ENCODE measurements around the gene PLEKHM1.
"Not testable (repeated sequence)": the region's sequence is repeated elsewhere in the genome, so short reads cannot be mapped to it uniquely, and the experiment has no call there.

The PLEKHM1 gene

DNA sequence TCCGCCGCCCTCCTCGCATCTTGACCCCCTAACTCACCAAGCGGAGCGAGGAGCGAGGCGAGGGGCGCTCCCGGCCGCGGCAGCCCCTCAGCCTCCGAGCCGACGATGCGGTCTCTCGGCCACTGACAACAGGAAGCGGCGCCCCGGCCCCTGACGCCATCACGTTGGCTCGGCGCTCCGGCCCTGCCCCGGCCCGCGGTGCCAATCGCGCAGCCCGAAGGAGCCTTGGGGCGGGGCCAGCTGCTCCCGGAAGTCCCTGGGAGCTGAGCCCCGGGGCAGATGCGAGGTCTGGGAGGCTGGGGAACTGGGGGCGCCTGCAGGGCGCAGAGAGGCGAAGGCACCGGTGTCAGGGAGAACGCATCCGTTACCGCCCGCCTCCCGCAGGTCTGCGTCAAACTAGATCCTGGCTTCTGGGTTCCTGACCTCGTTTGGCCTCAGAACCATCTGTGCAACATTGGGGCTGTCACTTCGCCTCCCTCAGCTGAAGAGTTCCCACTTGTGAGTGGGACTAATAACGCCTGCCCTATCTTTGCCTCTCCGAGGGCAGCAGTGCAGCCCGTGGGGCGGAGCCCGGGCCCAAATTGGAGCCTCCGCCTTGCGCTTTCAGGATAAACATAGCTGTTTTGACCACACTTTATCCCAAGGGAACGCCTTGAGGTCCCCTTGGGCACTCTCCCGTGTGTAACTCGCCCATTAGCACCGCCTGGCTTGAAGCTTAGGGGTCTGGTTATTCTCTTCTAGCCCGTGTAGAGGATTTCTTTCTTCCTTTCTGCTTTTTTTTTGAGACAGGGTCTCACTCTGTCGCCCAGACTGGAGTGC, at the start of gene PLEKHM1:
PLEKHM1 (minus strand) TSS at position 107 of the 819 bp plus-strand sequence. CDS start 8,237 bp downstream, outside the sequence.
- not testable (repeated sequence) for FAIRE-seq

DNA sequence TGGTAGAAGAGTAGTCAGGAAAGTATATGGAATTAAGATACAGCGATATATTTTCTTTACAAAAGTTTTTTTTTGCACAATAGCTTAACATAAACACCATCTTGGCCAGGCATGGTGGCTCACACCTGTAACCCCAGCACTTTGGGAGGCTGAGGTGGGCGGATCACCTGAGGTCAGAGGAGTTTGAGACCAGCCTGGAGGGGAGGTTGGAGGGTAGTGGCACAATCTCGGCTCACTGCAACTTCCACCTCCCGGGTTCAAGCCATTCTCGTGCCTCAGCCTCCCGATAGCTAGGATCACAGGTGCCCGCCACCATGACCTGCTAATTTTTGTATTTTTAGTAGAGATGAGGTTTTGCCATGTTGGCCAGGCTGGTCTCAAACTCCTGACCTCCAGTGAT, 47.6 kb upstream of the PLEKHM1 start:
- FAIRE-seq = not testable (repeated sequence)

DNA sequence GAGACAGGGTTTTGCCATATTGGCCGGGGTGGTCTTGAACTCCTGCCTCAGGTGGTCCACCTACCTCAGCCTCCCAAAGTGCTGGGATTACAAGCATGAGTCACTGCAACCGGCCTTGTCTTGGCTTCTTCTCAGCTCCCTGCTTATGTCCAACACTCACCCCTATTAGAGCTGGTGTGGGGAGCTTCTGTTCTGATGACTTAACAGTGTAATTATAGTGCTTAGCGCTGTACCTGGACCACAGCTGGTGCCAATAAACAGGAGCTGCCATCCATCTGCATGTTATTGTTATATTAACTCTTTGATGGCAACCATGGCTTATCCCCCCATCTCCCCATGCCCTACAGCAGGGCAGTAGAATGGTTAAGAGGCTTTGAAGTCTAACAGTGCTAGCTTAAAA, 15.6 kb upstream of the PLEKHM1 start:
- FAIRE-seq = not testable (repeated sequence)

DNA sequence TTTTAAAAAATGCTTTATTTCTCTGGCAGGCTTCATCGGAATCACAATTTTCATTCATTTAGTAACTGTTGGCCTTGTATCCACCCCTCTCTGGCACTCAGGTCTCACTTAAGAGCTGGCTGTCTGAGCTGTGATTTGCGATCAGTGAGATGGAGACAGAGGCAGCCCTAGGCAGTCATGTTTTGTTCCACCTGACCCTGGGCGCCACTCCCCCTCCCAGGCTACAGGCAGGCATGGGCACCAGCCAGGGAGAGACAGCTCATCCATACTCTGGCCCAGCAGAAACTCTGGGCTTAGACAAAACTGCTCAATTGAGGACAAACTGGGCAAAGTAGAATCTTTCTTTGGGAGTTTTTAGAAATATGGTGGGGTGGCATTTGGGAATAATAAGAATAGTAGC, 14.7 kb upstream of the PLEKHM1 start:
- not testable (repeated sequence) for FAIRE-seq

DNA sequence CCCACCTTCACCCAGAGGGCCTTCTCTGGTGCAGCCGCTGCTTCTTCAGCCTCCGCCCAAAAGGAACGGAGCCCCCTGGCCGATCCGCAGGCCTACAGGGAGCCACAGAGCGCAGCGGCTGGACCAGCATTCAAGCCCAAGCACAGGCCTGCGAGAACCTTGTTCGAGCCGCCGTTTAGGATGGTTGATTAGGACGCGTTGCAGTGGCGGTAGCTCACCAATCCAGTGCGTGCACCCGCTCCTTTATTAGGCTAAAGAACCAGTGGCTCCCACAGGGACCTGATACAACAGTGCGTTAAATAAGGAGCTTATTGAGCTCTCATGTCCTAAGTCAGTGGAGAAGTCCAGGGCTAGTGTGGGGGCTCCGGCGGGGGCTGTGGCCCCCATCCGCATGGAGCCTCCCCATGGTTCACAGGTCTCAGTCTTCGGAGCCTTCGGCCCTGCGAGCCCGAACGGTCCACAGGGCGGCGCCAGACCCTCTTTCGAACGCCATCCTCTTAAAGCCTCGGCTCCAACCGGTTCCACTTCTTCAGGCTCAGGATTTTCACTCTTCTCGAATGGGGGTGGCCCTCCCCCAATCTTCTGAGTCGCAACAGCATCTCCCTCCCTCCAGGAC, 10.7 kb upstream of the PLEKHM1 start:
- FAIRE-seq = not testable (repeated sequence)

DNA sequence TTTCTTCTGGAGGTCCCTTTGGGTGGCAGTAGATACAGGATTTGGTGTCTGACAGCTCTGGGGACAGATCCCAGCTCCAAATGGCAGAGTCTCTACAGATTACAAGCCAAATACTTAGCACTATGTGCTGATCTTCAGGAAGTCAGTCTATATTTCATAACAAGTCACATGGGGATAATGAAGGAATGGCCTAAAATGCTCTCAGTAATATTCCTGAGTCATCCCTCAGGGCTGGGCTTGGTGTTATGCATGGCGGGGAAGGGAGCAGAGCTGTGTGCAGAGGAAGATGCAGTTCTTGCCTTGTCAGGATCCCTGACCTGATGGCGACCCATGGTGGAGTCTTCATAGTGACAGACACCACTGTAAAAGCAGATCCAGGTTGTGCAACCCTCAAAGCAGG, 10.0 kb upstream of the PLEKHM1 start:
- not testable (repeated sequence) for FAIRE-seq

DNA sequence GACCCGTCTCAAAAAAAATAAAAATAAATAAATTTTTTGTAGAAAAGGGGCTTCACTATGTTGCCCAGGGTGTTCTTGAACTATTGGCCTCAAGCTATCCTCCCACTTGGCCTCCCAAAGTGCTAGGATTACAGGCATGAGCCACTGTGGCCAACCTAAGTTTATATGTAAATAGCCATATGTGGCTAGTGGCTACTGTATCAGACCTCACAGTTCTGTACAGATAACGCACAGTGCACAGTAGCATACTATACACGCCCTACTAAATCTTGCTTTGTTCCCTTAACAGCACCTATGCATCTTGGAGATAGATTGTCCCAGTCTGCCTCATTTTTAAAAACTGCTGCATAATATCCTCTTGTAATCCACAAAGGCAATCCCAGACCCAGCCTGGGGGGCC, 8.7 kb upstream of the PLEKHM1 start:
- not testable (repeated sequence) for FAIRE-seq

DNA sequence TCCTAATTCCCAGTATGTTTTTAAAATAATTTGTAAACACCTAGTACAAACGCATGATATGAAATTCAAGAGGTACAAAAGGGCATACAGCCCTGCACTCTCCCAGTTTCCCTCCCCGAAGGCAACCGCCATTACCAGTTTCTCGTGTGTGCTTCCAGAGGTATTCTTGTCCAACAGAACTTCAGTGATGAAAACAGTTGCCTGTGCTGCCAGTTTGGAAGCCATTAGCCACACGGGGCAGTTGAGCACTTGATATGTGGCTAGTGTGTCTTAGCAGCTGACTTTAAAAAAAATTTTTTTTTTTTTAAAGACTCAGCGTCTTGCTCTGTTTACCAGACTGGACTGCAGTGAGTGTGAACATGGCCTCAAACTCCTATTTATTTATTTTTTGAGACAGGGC, 7.9 kb upstream of the PLEKHM1 start:
- not testable (repeated sequence) for FAIRE-seq

DNA sequence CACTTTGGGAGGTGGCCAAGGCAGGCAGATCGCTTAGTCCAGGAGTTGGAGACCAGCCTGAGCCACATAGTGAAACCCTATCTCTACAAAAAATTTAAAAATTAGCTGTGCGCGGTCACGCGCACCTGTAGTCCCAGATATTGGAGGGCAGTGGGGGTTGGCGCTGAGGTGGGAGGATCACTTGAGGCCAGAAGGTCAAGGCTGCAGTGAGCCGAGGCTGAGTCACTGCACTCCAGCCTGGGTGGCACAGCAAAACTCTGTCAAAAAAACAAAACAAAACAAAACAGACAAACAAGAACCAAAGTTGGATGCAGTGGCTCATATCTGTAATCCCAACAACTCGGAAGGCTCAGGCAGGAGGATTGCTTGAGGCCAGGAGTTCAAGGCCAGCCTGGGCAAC, 6.9 kb upstream of the PLEKHM1 start:
- FAIRE-seq = not testable (repeated sequence)

DNA sequence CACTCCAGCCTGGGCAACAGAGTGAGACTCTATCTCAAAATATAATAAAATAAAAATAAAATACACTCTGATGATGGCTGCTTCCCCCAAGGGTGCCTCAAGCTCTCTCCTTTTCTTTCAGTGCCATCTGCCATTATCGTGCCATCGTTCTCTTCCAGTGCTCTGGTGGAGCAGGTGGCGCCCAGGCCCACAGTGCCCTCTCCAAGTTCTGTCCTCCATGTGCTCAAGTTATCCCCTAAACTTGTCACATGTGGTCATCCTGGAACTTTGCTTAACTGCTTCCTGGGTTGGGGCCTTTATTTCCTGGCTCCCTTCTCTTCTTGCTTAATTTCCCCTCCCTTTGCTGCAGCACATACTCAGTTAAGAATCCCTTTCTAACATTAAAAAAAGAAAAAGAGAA, 6.0 kb upstream of the PLEKHM1 start:
- not testable (repeated sequence) for FAIRE-seq

DNA sequence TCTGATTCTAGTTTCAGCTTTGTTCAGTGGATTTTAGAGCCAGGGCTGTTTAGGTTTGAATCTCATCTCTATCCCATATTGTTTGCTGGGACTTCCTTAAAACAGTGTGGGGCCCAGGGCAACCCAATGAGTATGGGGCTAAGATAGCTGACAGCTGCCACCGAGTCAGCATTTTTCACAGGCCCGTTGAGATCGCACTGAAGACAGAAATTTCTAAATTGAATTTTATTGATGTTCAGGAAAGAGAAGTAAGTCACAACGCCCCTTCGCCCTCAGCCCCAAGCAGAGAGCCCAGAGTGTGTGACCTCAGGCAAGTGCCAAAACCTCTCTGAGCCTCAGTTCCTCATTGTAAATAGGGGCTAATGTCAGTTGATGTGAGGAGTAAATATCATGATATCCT, 4.0 kb upstream of the PLEKHM1 start:
- FAIRE-seq = not testable (repeated sequence)

DNA sequence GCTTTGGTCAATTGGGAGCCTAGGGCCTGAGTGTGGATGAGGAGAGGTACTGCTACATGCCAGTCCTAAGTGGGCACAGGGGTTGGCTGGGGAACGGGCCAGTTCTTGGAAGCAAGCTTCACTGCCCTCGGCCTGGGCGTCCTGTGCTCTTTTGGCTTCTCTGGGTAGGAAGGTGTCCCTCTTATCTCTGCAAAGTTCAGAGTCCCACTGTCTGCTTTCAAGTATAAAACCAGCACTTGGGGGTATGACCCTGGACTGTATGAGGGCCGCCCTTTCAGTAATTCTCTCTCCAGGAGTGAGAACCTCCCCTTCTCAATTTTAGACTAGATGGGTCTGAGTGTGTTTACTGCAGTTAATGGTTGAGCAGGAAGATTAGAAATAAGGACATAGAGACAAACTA, 1.6 kb upstream of the PLEKHM1 start:
- not testable (repeated sequence) for FAIRE-seq

DNA sequence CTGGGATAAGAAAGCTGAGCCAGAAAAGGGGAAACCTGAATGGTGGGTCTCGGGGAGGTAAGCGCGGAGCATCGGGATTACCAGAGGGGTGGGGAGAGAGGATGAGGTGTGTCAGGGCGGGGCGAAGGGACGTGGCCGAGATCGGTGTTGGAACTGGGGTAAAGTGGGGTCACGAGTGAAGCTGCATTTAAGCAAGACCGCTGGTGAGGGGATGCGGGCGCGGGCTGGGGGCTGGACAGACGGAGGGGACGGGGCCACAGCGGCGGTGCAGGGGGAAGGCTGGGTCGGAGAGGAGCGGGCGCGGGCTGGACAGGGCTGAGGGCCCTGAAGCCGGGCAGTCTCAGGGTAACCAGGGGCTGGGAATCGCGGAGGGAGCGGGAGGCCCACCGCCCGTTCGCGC, 323 bp downstream of the PLEKHM1 start:
- FAIRE-seq = not testable (repeated sequence)

DNA sequence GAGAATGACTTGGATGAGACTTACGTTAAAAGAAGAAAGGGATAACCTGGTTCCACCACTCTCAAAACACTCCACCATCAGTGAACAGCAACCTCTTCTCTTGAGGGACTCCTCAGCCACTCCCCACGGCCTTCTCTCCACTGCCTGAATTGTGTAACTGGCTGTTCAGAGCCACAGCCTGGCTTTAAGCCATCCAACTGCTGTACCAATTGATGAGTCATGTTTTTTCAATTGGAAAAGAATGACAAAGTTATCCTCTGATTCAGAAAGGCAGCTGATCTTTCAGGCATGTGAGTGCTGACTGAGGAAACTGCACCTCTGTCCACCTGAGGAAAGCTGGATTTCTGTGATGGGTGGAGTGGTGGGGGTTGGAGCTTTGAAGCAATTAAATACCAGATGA, 2.8 kb downstream of the PLEKHM1 start:
- FAIRE-seq = not testable (repeated sequence)

DNA sequence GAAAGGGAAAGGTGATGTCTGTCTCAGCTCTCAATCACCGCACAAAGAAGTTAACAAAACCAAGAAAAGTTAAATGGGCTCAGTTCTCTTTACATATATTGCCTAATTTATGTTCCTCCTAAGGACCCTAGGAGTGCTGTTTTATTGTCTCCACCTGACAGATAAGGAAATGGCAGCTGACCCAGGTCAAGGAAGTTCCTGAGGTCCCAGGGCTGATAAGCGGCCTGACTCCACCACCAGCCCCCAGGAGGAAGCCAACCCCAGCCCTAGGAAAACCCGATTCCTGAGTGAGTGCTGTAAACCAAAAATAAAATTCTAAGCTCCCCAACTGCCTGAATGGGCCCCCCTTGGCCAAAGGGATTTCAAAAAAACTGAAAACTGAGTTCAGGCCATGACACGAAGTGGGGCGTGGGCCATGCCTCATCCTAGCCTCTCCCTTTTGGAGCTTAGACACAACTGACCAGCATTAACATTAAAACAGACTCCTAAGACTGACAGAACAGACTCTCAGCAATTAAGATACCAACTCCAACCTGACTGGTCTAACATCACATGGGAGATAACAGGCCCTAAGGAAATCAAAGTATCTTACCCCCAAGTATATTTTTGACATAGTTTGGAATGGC, 6.8 kb downstream of the PLEKHM1 start:
- not testable (repeated sequence) for FAIRE-seq

DNA sequence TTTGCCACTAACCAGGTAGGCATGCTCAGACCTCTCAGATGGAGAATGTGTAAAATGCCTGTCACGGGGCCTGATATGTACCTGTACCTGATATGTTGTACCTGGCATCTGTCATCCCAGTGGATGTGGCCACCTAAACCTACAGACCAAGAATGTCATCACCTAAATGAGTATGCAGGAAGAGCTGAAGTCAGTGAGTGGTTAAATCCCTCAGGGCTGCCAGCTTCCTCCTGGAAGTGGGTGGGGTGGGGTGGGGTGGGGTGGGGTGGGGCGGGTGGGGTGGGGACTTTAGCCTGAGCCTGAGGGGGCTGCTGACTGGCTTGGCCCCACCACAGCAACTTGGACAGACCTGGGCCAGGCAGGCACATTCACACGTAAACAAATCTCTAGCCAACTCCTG, 7.3 kb downstream of the PLEKHM1 start:
- FAIRE-seq = not testable (repeated sequence)

DNA sequence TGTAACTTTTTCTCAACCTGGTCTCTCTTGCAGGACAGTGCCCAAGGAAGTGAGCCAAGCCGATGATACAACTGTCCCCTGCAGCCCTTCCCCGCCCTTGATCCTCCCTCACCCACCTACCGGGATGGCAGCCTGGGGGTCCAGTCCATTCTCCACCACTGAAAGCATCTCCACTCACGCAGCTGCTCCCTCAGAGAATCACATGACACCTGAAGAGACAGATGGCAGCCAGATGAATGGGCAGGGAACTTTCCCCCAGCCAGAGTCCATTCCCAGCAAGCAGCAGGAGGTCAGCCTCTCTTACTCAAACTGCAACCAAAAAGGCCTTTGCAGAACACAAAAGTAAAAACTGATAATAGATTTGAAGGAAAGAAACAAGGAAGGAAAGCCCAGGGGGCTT, 8.2 kb downstream of the PLEKHM1 start:
- not testable (repeated sequence) for FAIRE-seq

DNA sequence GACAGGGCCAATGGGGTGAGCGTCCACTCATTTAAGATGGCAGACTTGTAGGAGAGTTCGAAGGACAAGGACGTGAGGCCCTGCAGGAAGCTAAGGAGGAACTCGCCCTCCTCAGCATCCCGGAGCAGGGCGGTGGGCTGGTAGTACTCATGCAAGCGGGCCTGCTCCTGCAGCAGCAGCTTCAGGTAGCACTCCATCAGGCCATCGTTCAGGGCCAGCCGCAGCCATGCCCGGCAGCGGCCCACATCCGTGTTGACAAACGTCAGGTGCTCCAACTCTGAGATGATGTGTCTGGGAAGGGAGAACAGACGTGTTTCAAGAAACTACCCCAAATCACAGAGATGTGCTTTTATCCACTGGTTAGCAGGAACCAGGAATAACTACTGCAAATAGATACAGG, 15.1 kb downstream of the PLEKHM1 start:
- not testable (repeated sequence) for FAIRE-seq

DNA sequence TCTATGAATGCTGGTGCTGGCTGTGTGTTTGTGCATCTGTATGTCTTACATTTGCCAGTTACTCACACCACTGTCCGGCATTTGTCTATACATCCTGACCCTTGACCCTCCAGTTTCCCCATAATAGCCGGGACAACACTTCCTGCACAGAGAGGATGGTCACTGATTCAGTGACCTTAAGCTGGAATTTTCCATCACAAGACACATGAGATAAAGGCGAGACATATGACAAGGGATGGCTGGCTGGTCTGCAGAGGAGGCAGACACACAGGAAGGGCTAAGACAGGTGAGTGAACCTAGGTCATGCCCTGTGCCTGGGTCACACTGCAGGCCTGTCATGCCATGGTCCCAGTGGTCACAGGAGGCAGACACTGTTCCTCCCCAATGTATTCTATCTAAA, 18.3 kb downstream of the PLEKHM1 start:
- not testable (repeated sequence) for FAIRE-seq

DNA sequence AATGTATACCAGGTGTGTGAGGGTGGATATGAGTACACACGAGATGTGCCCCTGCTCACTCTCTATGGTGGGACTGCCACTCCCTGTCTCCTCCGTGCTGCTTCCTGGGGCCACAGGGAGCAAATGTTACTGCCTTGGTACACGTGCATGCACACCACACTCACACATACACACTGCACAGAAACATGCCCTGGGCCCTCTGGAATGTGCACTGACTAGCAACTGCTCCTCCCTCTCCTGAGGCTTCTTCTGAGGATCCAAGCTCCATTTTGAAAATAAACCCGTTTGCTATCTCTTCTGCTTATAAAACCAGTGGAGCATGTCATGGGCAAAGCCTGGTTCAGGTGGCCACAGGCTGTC, 21.3 kb downstream of the PLEKHM1 start:
- FAIRE-seq = not testable (repeated sequence)

DNA sequence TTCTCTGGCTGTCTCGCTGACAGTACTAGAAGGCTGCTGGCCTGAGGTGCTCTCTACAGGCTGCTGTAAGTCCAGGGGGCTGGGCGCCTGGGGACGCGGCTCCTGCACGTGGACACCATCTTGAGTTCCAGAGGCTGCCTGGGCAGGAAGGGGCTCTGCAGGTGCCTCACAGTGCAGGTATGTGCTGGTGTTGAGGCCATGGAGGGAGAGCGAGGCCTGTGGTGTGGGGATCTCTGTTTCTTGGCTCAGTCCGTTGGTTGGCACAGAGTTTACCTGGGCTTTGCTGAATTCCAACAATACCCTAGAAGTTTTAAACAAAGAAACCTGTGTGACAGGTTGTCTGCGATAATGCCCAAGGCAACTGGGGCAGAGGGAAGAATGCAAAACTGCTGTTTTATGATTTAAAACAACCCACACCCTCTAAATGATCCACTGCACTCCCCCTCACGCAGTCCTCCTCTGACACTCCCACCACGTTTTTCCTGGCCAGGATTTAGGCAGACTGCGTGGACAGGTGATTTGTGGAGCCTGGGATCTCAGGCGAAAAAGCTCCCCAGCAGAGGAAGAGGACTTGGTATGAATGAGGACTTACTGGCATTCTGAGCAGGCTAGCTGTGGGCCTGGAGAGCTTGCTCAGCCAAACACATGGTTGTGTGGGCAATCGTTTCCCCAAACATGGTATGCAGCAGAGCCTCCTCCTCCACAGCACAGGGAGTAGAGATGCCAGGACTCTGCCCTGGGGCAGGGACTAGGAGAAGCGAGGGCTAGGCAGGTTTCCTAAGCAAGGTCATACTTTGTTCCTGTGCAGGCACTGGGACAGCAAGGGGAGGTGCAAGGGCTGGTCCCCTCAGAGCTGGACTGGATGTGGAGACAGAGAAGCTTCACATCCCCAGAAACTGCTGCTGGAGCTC, 22.0 kb downstream of the PLEKHM1 start:
- not testable (repeated sequence) for FAIRE-seq

DNA sequence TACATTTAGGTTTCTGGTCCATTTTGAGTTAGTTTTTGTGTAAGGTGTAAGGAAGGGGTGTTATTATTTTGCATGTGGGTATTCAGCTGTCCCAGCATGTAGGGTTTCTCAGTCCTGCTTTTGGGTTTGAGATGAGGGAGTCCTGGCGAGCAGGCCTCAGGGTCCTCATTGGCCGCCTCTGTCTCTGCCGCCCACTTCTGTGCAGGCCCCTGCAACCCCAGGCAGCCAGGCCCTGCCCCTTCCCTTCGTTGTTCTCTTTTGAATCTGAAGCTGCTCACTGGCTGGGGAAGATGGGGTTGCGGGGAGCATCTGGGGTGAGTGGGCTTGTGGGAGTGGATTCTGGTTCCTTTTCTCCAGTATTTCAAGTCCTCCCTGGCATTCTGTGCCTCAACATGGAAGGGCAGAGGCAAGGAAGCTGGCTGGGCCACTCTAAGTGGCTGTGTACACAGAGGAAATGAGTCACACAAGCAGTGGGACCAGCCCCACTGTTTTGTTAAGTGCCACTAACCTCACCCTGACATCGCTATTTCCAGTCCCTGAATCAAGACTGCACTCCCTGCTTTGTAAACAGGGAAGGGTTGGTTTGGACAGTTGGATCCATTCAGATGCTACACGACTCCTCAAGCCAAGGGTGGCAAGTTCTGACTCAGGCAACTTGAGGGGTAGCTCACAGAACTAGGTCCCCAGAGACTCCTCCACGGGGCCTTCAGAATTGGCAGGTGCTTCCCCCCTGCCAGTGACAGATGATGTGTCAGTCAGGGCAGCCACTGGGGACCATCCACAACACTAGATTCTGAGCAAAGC, 28.8 kb downstream of the PLEKHM1 start:
- not testable (repeated sequence) for FAIRE-seq
